ENCODE data around the gene CLK2.

- TF ChIP-seq CEBPB (tag; IDR thresholded peaks at IDR 0.05) (no peak), ZFX (CRISPR knock-in tag; IDR thresholded peaks at IDR 0.05) (no peak), NFIC (IDR thresholded peaks at IDR 0.05) (no peak), RFX5 (IDR thresholded peaks at IDR 0.05; ENCODE audit: low read depth, low read length) (no peak), ZBTB33 (CRISPR knock-in tag; IDR thresholded peaks at IDR 0.05) (no peak), BRCA1 (IDR thresholded peaks at IDR 0.05) (no peak), BRCA1 (CRISPR knock-in tag; IDR thresholded peaks at IDR 0.05) (no peak)
Observed at GRCh38 chr1:155261493-155261851, 11.8 kb downstream of the CLK2 start.
